Caco-2 (cell line): Measurements from ENCODE around the gene DSCAM. TPM values are rescaled to one million over a fixed set of nuclear protein-coding genes. Genes with fewer than 3 reads are reported as not detected.

Experiments
- BruUV-seq: library from RNA; stranded (reverse); fragments of 400-500 nt; replicated peaks from 2 replicates; lab custom pipeline; 2021; lab: Mats Ljungman, UMichigan
- CTCF ChIA-PET: fragments of 300-600 bp; sonication (Branson Sonifier 250); formaldehyde crosslinking; loops from one replicate; lab custom pipeline; 2022; ENCODE audit warnings: antibody characterized with exemption; lab: Charles Lee
- POLR2A ChIA-PET: fragments of 300-600 bp; sonication (Branson Sonifier 250); formaldehyde crosslinking; loops from one replicate; lab custom pipeline; 2022; ENCODE audit warnings: antibody characterized with exemption; lab: Charles Lee
- DNase-seq, 2 experiments: peaks; one replicate each; pipeline versions ENCODE4 v3.0.0 to v3.0.0-alpha.2; 2020 to 2022
- H3K27me3 ChIP-seq: replicated peaks from 2 replicates; pipeline ENCODE4 v1.6.0; 2011; ENCODE audit warnings: low read length; ENCODE audit not compliant: control insufficient read depth, insufficient read depth
- H3K36me3 ChIP-seq: 2 replicates; pipeline ENCODE4 v1.5.1; 2011; ENCODE audit warnings: low read length; ENCODE audit not compliant: control insufficient read depth, insufficient read depth
- H3K4me1 ChIP-seq: fragments of 250-450 bp; sonication (Bioruptor Pico); 2 replicates; pipeline ENCODE4 v1.5.1; 2020; ENCODE audit warnings: mild to moderate bottlenecking
- H3K4me3 ChIP-seq: 2 replicates; pipeline ENCODE4 v1.5.1; 2011; ENCODE audit warnings: low read depth, mild to moderate bottlenecking, control low read depth, low read length
- H3K9me3 ChIP-seq: fragments of 250-450 bp; sonication (Bioruptor Pico); 2 replicates; pipeline ENCODE4 v1.5.1; 2020; ENCODE audit warnings: mild to moderate bottlenecking, moderate library complexity
- H3K27ac Mint-ChIP-seq: one replicate; pipeline ENCODE4 v1.8.0; 2022; ENCODE audit warnings: mixed read lengths; ENCODE audit not compliant: unreplicated experiment
- H3K27me3 Mint-ChIP-seq: one replicate; pipeline ENCODE4 v1.8.0; 2022; ENCODE audit warnings: mixed read lengths; ENCODE audit not compliant: insufficient read depth, unreplicated experiment
- H3K36me3 Mint-ChIP-seq: one replicate; pipeline ENCODE4 v1.8.0; 2022; ENCODE audit warnings: mild to moderate bottlenecking, mixed read lengths; ENCODE audit not compliant: insufficient read depth, unreplicated experiment
- H3K4me1 Mint-ChIP-seq: one replicate; pipeline ENCODE4 v1.8.0; 2022; ENCODE audit warnings: low read depth, mixed read lengths; ENCODE audit not compliant: unreplicated experiment
- H3K4me3 Mint-ChIP-seq: one replicate; pipeline ENCODE4 v1.8.0; 2022; ENCODE audit warnings: mild to moderate bottlenecking, moderate library complexity, mixed read lengths; ENCODE audit not compliant: unreplicated experiment
- H3K9me3 Mint-ChIP-seq: one replicate; pipeline ENCODE4 v1.8.0; 2022; ENCODE audit warnings: mixed read lengths; ENCODE audit not compliant: unreplicated experiment
- intact Hi-C: fragments of 100-400 bp; cut with micrococcal nuclease; formaldehyde crosslinking; loops from one replicate; pipeline ENCODE4 v1.10.0; 2022; ENCODE audit not compliant: unreplicated experiment
- total RNA-seq: library from RNA; stranded (reverse); gene quantifications from 2 replicates; pipeline ENCODE4 v1.2.3, GENCODE V29; 2022
- TF ChIP-seq, protein P1 (sequence below), 2 experiments: fragments of 200-600 bp in 1 of 2; IDR thresholded peaks; 1 replicate in 1 of 2; 2 replicates in 1 of 2; pipeline versions ENCODE4 v1.5.1 to v1.8.0; 2011 to 2022; ENCODE audit warnings: antibody characterized with exemption in 1 of 2, control low read depth in 1 of 2, inconsistent platforms in 1 of 2, low read depth in 1 of 2, low read length in 1 of 2, mild to moderate bottlenecking in 1 of 2, moderate library complexity in 1 of 2; ENCODE audit not compliant: insufficient read depth in 1 of 2, severe bottlenecking in 1 of 2, unreplicated experiment in 1 of 2

The DSCAM gene
- total RNA-seq, 1 experiment from 2014 or later = not detected

DNA sequence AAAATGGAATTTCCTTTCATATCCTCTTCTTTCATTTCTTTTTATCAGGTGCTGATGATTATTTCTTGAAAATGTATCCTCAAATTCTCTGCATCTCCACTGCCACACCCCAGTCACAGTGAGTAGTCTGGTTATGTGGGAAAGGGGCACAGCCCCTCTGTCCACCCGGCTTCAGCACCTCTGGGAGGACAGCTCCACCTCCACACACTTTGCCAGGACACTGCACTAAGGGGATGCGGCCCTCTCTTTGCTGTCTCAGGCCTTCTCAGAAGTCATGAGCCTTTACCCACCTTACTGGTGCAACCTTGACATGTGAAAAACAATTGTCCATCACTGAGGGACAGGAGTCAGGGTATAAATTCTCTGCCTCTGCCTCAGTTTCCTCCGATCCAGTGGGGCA lies 546.7 kb downstream of the DSCAM start:
- BruUV-seq = no TSS peak
- H3K9me3 ChIP-seq = no peaks in the 10 kb centered on the region
- H3K36me3 Mint-ChIP-seq = no peaks in the 10 kb centered on the region
- no peak overlapping the region for H3K27ac Mint-ChIP-seq
- no peak overlapping the region for H3K4me3 ChIP-seq
- peaks cover 5% of the 10 kb centered on the region for H3K27me3 Mint-ChIP-seq
- H3K27me3 ChIP-seq = no peaks in the 10 kb centered on the region
- no peaks in the 10 kb centered on the region for H3K9me3 Mint-ChIP-seq
- intact Hi-C loops = no loop called here
- H3K36me3 ChIP-seq = no peaks in the 10 kb centered on the region
- CTCF ChIA-PET = no interaction called here
- POLR2A ChIA-PET = no interaction called here
- DNase-seq = no peak
- no peaks in the 10 kb centered on the region for H3K4me1 Mint-ChIP-seq
- TF ChIP-seq, protein P1, sequence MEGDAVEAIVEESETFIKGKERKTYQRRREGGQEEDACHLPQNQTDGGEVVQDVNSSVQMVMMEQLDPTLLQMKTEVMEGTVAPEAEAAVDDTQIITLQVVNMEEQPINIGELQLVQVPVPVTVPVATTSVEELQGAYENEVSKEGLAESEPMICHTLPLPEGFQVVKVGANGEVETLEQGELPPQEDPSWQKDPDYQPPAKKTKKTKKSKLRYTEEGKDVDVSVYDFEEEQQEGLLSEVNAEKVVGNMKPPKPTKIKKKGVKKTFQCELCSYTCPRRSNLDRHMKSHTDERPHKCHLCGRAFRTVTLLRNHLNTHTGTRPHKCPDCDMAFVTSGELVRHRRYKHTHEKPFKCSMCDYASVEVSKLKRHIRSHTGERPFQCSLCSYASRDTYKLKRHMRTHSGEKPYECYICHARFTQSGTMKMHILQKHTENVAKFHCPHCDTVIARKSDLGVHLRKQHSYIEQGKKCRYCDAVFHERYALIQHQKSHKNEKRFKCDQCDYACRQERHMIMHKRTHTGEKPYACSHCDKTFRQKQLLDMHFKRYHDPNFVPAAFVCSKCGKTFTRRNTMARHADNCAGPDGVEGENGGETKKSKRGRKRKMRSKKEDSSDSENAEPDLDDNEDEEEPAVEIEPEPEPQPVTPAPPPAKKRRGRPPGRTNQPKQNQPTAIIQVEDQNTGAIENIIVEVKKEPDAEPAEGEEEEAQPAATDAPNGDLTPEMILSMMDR (IDR thresholded peaks at IDR 0.05; ENCODE audit: insufficient read depth in 1 of 2, low read depth in 1 of 2, low read length in 1 of 2, severe bottlenecking in 1 of 2, unreplicated experiment in 1 of 2) = no peak
- no peak overlapping the region for H3K4me3 Mint-ChIP-seq
- H3K4me1 ChIP-seq = no peaks in the 10 kb centered on the region

DNA sequence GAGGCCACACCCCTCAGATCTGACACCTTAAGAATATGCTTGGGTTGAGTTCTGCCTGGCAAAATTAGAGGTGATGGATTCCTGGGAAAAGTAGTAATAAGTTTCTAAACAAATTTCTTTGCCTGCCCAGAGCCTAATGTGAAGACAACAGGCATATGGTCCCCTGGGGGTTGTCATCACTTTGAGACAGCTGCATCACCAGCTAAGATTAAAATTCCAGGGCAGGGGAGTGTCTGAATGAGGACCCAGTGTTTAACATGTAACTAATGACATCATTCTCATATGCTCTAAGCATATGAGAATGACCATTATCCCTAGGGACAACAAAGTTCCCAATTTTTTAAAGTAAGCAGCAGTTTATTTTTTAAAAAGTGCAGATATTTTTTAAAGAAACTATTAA lies 547.5 kb downstream of the DSCAM start:
- Histone ChIP-seq H3K36me3 (no peaks in the 10 kb centered on the region), H3K4me3 (no peak overlapping the region), H3K4me1 (no peaks in the 10 kb centered on the region), H3K9me3 (no peaks in the 10 kb centered on the region), H3K27me3 (no peaks in the 10 kb centered on the region)
- TF ChIP-seq, protein P1 (IDR thresholded peaks at IDR 0.05; ENCODE audit: insufficient read depth in 1 of 2, low read depth in 1 of 2, low read length in 1 of 2, severe bottlenecking in 1 of 2, unreplicated experiment in 1 of 2) = no peak
- intact Hi-C loops = no loop called here
- no TSS peak for BruUV-seq
- no peaks in the 10 kb centered on the region for H3K36me3 Mint-ChIP-seq
- H3K9me3 Mint-ChIP-seq = no peaks in the 10 kb centered on the region
- CTCF ChIA-PET = no interaction called here
- no peak overlapping the region for H3K4me3 Mint-ChIP-seq
- POLR2A ChIA-PET = no interaction called here
- H3K27me3 Mint-ChIP-seq = peaks cover 5% of the 10 kb centered on the region
- no peaks in the 10 kb centered on the region for H3K4me1 Mint-ChIP-seq
- H3K27ac Mint-ChIP-seq = no peak overlapping the region
- DNase-seq = no peak

GRCh38 chr21:40294345-40294744 lies 552.6 kb downstream of the DSCAM start:
- Mint-ChIP-seq H3K36me3 (no peaks in the 10 kb centered on the region), H3K4me1 (no peaks in the 10 kb centered on the region), H3K9me3 (no peaks in the 10 kb centered on the region), H3K27me3 (peaks cover 5% of the 10 kb centered on the region), H3K4me3 (no peak overlapping the region), H3K27ac (no peak overlapping the region)
- H3K4me3 ChIP-seq = no peak overlapping the region
- POLR2A ChIA-PET = no interaction called here
- no TSS peak for BruUV-seq
- CTCF ChIA-PET = no interaction called here
- no peak for DNase-seq
- no peaks in the 10 kb centered on the region for H3K36me3 ChIP-seq
- TF ChIP-seq, protein P1 (IDR thresholded peaks at IDR 0.05; ENCODE audit: insufficient read depth in 1 of 2, low read depth in 1 of 2, low read length in 1 of 2, severe bottlenecking in 1 of 2, unreplicated experiment in 1 of 2) = no peak
- H3K4me1 ChIP-seq = no peaks in the 10 kb centered on the region
- intact Hi-C loops = no loop called here
- H3K27me3 ChIP-seq = no peaks in the 10 kb centered on the region
- H3K9me3 ChIP-seq = no peaks in the 10 kb centered on the region
